ENCODE measurements around the gene TAT. TPM values are rescaled to one million over a fixed set of nuclear protein-coding genes. Genes with fewer than 3 reads are reported as not detected.

The TAT gene
- total RNA-seq, 1 donor from 2014 or later = not detected

- H3K36me3 Mint-ChIP-seq (ENCODE audit: low read depth, unreplicated experiment) = peaks cover 4% of the 10 kb centered on the region
- no peak overlapping the region for H3K4me3 Mint-ChIP-seq (ENCODE audit: unreplicated experiment)
- H3K4me1 ChIP-seq (ENCODE audit: insufficient read depth, low read length) = peaks cover 3% of the 10 kb centered on the region
- H3K4me2 ChIP-seq (ENCODE audit: low read length) = no peak overlapping the region
- H3K27ac ChIP-seq (ENCODE audit: low read depth, low read length) = no peak overlapping the region
- no peak overlapping the region for H2AFZ ChIP-seq (ENCODE audit: low read depth, low read length)
- no peaks in the 10 kb centered on the region for H3K36me3 ChIP-seq (ENCODE audit: insufficient read depth, low read length)
- peaks cover 16% of the 10 kb centered on the region for H3K9me3 Mint-ChIP-seq (ENCODE audit: unreplicated experiment)
- H3K79me2 ChIP-seq (ENCODE audit: insufficient read depth, low read length) = no peaks in the 10 kb centered on the region
- no peak overlapping the region for H3K4me3 ChIP-seq (ENCODE audit: insufficient read depth, low read depth, low read length)
- no peak for DNase-seq (ENCODE audit: low read depth)
- peaks cover 19% of the 10 kb centered on the region for H3K27me3 Mint-ChIP-seq (ENCODE audit: low read depth, unreplicated experiment)
- no peaks in the 10 kb centered on the region for H3K9me3 ChIP-seq (ENCODE audit: insufficient read depth, low read depth, low read length)
- no peak overlapping the region for H3K9ac ChIP-seq (ENCODE audit: low read length)
- H3K27me3 ChIP-seq (ENCODE audit: insufficient read depth, low read length) = no peaks in the 10 kb centered on the region
- TF ChIP-seq, protein P1, sequence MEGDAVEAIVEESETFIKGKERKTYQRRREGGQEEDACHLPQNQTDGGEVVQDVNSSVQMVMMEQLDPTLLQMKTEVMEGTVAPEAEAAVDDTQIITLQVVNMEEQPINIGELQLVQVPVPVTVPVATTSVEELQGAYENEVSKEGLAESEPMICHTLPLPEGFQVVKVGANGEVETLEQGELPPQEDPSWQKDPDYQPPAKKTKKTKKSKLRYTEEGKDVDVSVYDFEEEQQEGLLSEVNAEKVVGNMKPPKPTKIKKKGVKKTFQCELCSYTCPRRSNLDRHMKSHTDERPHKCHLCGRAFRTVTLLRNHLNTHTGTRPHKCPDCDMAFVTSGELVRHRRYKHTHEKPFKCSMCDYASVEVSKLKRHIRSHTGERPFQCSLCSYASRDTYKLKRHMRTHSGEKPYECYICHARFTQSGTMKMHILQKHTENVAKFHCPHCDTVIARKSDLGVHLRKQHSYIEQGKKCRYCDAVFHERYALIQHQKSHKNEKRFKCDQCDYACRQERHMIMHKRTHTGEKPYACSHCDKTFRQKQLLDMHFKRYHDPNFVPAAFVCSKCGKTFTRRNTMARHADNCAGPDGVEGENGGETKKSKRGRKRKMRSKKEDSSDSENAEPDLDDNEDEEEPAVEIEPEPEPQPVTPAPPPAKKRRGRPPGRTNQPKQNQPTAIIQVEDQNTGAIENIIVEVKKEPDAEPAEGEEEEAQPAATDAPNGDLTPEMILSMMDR (IDR thresholded peaks at IDR 0.05; ENCODE audit: insufficient read depth, low read depth, low read length) = no peak
- TF ChIP-seq EZH2 (IDR thresholded peaks at IDR 0.05; ENCODE audit: insufficient read depth, low read length) = no peak
- H4K20me1 ChIP-seq (ENCODE audit: insufficient read depth, low read length) = no peaks in the 10 kb centered on the region
- peaks cover 2% of the 10 kb centered on the region for H3K4me1 Mint-ChIP-seq (ENCODE audit: low read depth, unreplicated experiment)
- H3K27ac Mint-ChIP-seq (ENCODE audit: unreplicated experiment) = no peak overlapping the region
- no peak for FAIRE-seq
Observed at GRCh38 chr16:71559855-71560254, 17.0 kb downstream of the TAT start.

DNA sequence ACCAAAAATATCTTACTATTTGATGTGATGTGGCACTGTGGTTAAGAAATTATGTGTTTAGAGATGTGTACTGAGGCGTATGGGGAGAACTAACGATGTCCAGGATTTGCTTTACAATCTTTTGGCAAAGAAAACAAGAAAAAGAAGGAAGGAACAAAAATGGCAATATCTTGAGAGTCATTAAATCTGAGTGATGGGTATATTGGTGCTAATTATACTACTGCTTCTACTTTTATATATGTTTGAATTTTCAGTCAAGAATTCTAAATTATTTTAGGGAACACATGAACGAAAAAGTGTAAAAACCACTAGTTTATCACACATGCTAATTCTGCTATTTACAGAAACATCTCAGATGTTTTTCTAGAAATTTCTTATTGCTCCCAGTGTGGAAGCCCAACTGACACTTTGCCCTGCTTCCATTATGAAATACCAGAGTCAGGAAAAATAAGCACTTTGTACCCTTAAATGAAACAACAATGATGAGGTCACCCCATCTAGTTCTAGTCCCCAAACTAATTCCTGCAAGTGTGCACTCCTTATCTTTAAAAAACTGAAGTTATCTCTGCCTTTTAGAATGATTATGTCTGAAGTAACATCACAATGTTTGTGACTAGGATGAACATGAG is 18.8 kb downstream of the TAT start:
- Histone ChIP-seq H3K27me3 (ENCODE audit: insufficient read depth, low read length) (no peaks in the 10 kb centered on the region), H3K4me1 (ENCODE audit: insufficient read depth, low read length) (no peaks in the 10 kb centered on the region), H3K79me2 (ENCODE audit: insufficient read depth, low read length) (no peaks in the 10 kb centered on the region), H3K36me3 (ENCODE audit: insufficient read depth, low read length) (no peaks in the 10 kb centered on the region), H3K27ac (ENCODE audit: low read depth, low read length) (no peak overlapping the region), H3K4me2 (ENCODE audit: low read length) (no peak overlapping the region), H3K9ac (ENCODE audit: low read length) (no peak overlapping the region), H4K20me1 (ENCODE audit: insufficient read depth, low read length) (no peaks in the 10 kb centered on the region), H3K9me3 (ENCODE audit: insufficient read depth, low read depth, low read length) (no peaks in the 10 kb centered on the region), H2AFZ (ENCODE audit: low read depth, low read length) (no peak overlapping the region), H3K4me3 (ENCODE audit: insufficient read depth, low read depth, low read length) (no peak overlapping the region)
- Mint-ChIP-seq H3K36me3 (ENCODE audit: low read depth, unreplicated experiment) (peaks cover 4% of the 10 kb centered on the region), H3K27ac (ENCODE audit: unreplicated experiment) (no peak overlapping the region), H3K9me3 (ENCODE audit: unreplicated experiment) (peaks cover 15% of the 10 kb centered on the region), H3K4me3 (ENCODE audit: unreplicated experiment) (no peak overlapping the region), H3K4me1 (ENCODE audit: low read depth, unreplicated experiment) (no peaks in the 10 kb centered on the region), H3K27me3 (ENCODE audit: low read depth, unreplicated experiment) (peaks cover 22% of the 10 kb centered on the region)
- TF ChIP-seq EZH2 (IDR thresholded peaks at IDR 0.05; ENCODE audit: insufficient read depth, low read length) = no peak
- no peak for DNase-seq (ENCODE audit: low read depth)
- FAIRE-seq = no peak

GRCh38 chr16:71557299-71557698 is 19.6 kb downstream of the TAT start:
- no peaks in the 10 kb centered on the region for H4K20me1 ChIP-seq (ENCODE audit: insufficient read depth, low read length)
- H3K4me2 ChIP-seq (ENCODE audit: low read length) = no peak overlapping the region
- DNase-seq (ENCODE audit: low read depth) (no peak), FAIRE-seq (no peak)
- no peak for TF ChIP-seq EZH2 (IDR thresholded peaks at IDR 0.05; ENCODE audit: insufficient read depth, low read length)
- TF ChIP-seq, protein P1 (IDR thresholded peaks at IDR 0.05; ENCODE audit: insufficient read depth, low read depth, low read length) = no peak
- Mint-ChIP-seq H3K4me1 (ENCODE audit: low read depth, unreplicated experiment) (no peaks in the 10 kb centered on the region), H3K4me3 (ENCODE audit: unreplicated experiment) (no peak overlapping the region), H3K27me3 (ENCODE audit: low read depth, unreplicated experiment) (peaks cover 28% of the 10 kb centered on the region), H3K9me3 (ENCODE audit: unreplicated experiment) (peaks cover 12% of the 10 kb centered on the region), H3K36me3 (ENCODE audit: low read depth, unreplicated experiment) (peaks cover 4% of the 10 kb centered on the region), H3K27ac (ENCODE audit: unreplicated experiment) (no peak overlapping the region)
- no peak overlapping the region for H2AFZ ChIP-seq (ENCODE audit: low read depth, low read length)
- no peak overlapping the region for H3K4me3 ChIP-seq (ENCODE audit: insufficient read depth, low read depth, low read length)
- no peaks in the 10 kb centered on the region for H3K79me2 ChIP-seq (ENCODE audit: insufficient read depth, low read length)
- H3K4me1 ChIP-seq (ENCODE audit: insufficient read depth, low read length) = no peaks in the 10 kb centered on the region
- H3K36me3 ChIP-seq (ENCODE audit: insufficient read depth, low read length) = no peaks in the 10 kb centered on the region
- H3K27ac ChIP-seq (ENCODE audit: low read depth, low read length) = no peak overlapping the region
- no peaks in the 10 kb centered on the region for H3K27me3 ChIP-seq (ENCODE audit: insufficient read depth, low read length)
- no peak overlapping the region for H3K9ac ChIP-seq (ENCODE audit: low read length)
- H3K9me3 ChIP-seq (ENCODE audit: insufficient read depth, low read depth, low read length) = no peaks in the 10 kb centered on the region

All from astrocyte (in vitro differentiated cells and primary cell).